SH-SY5Y (cell line): Measurements from ENCODE around the gene RPL34.

ENCODE experiments used
- GATA2 ChIP-seq: IDR thresholded peaks from 2 replicates; pipeline ENCODE4 v1.6.1; 2011; ENCODE audit warnings: mild to moderate bottlenecking, low read depth, low read length
- GATA3 ChIP-seq: IDR thresholded peaks from 2 replicates; pipeline ENCODE4 v1.6.1; 2011; ENCODE audit warnings: low read depth, mild to moderate bottlenecking, low read length, moderate library complexity

DNA sequence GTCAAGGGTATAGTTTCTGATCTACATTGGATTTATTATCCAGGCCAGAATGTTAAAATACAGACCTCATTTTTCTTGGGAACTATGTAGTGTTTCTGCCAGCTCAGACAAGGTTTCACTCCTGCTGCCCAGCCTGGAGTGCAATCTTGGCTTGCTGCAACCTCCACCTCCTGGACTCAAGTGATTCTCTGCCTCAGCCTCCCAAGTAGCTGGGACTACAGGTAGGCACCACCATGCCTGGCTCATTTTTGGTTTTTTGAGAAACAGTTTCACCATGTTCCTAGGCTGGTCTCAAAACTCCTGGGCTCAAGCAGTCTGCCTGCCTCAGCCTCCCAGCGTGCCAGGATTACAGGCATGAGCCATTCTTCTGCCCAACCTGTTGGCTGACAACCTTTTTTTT is 5.7 kb downstream of the RPL34 start:
- no peak for TF ChIP-seq GATA2
- TF ChIP-seq GATA3: no peak
